Glutamatergic neuron (in vitro differentiated cells): ENCODE results near the gene TRUB1. TPM values are rescaled to one million over a fixed set of nuclear protein-coding genes. Genes with fewer than 3 reads are reported as not detected.

Source experiments
- DNase-seq: peaks from one replicate; pipeline ENCODE4 v3.0.0; 2022
- H3K27ac Mint-ChIP-seq: one replicate; pipeline ENCODE4 v1.8.0; 2020; ENCODE audit warnings: mild to moderate bottlenecking, mixed read lengths, inconsistent platforms; ENCODE audit not compliant: unreplicated experiment
- H3K27me3 Mint-ChIP-seq: one replicate; pipeline ENCODE4 v1.8.0; 2020; ENCODE audit warnings: mild to moderate bottlenecking, moderate library complexity, mixed read lengths, inconsistent platforms; ENCODE audit not compliant: unreplicated experiment
- H3K36me3 Mint-ChIP-seq: one replicate; pipeline ENCODE4 v1.8.0; 2020; ENCODE audit warnings: mild to moderate bottlenecking, mixed read lengths, inconsistent platforms; ENCODE audit not compliant: unreplicated experiment
- H3K4me1 Mint-ChIP-seq: one replicate; pipeline ENCODE4 v1.8.0; 2020; ENCODE audit warnings: mild to moderate bottlenecking, low read depth, mixed read lengths, inconsistent platforms; ENCODE audit not compliant: unreplicated experiment
- H3K4me3 Mint-ChIP-seq: one replicate; pipeline ENCODE4 v1.8.0; 2020; ENCODE audit warnings: mild to moderate bottlenecking, mixed read lengths, inconsistent platforms; ENCODE audit not compliant: unreplicated experiment
- H3K9me3 Mint-ChIP-seq: one replicate; pipeline ENCODE4 v1.8.0; 2020; ENCODE audit warnings: mild to moderate bottlenecking, moderate library complexity, mixed read lengths, inconsistent platforms; ENCODE audit not compliant: unreplicated experiment
- CTCF ChIP-seq: fragments of 200-600 bp; sonication (generic); IDR thresholded peaks from one replicate; pipeline ENCODE4 v1.5.0; 2021; ENCODE audit not compliant: partially characterized antibody, unreplicated experiment
- total RNA-seq: library from RNA; stranded (reverse); fragmentation: NEBNext Ultra II Directional; extraction: Animal tissue kit (Norgen Biotek cat#: 25700); gene quantifications from one replicate; pipeline ENCODE4 v1.2.1, GENCODE V29; 2021; ENCODE audit not compliant: unreplicated experiment

TRUB1 gene
- total RNA-seq, 1 donor from 2014 or later, result 32.8 TPM

- Mint-ChIP-seq H3K4me3 (no peak overlapping the region), H3K4me1 (peaks cover 9% of the 10 kb centered on the region)
- no peak for DNase-seq
Observed at GRCh38 chr10:115026056-115026745, 88.2 kb downstream of the TRUB1 start.

GRCh38 chr10:115026746-115027140, 88.7 kb downstream of the TRUB1 start:
- Mint-ChIP-seq H3K9me3 (no peaks in the 10 kb centered on the region), H3K4me1 (peaks cover 9% of the 10 kb centered on the region), H3K36me3 (no peaks in the 10 kb centered on the region), H3K27me3 (no peaks in the 10 kb centered on the region), H3K4me3 (no peak overlapping the region), H3K27ac (no peak overlapping the region)
- TF ChIP-seq CTCF, result no peak
- DNase-seq, result no peak

More at GRCh38 chr10:115026056-115026745, 88.2 kb downstream of the TRUB1 start:
- Mint-ChIP-seq H3K9me3 (no peaks in the 10 kb centered on the region), H3K27me3 (no peaks in the 10 kb centered on the region), H3K27ac (no peak overlapping the region), H3K36me3 (no peaks in the 10 kb centered on the region)
- TF ChIP-seq CTCF, result no peak

Other genes starting within 250 kb of the TRUB1 start
- 31.7 TPM for gene FHIP2A, start 116.4 kb upstream of the TRUB1 start, total RNA-seq
- 35.9 TPM for gene ATRNL1, start 155.2 kb downstream of the TRUB1 start, total RNA-seq